Muscle layer of duodenum (tissue), 2 donors: ENCODE measurements around the gene KRT71.

Source experiments
- H3K27ac ChIP-seq: one replicate; pipeline ENCODE4 v1.7.0; 2013; ENCODE audit warnings: mild to moderate bottlenecking, low read length
- H3K27me3 ChIP-seq: one replicate; pipeline ENCODE4 v1.7.0; 2013; ENCODE audit warnings: low read depth, mild to moderate bottlenecking, control low read depth, low read length
- H3K36me3 ChIP-seq, 2 donors: one replicate each; pipeline ENCODE4 v1.7.0; 2013; ENCODE audit warnings: low read length in 2 of 2, control low read depth in 1 of 2, mild to moderate bottlenecking in 1 of 2; ENCODE audit not compliant: insufficient read depth in 2 of 2, control insufficient read depth in 1 of 2
- H3K4me1 ChIP-seq, 2 donors: one replicate each; pipeline ENCODE4 v1.7.0; 2013; ENCODE audit warnings: low read length in 2 of 2, mild to moderate bottlenecking in 2 of 2, control low read depth in 1 of 2, moderate library complexity in 1 of 2; ENCODE audit not compliant: insufficient read depth in 2 of 2, control insufficient read depth in 1 of 2
- H3K4me3 ChIP-seq, 2 donors: one replicate each; pipeline ENCODE4 v1.7.0; 2013; ENCODE audit warnings: low read length in 2 of 2, low read depth in 1 of 2, mild to moderate bottlenecking in 1 of 2
- H3K9me3 ChIP-seq, 2 donors: one replicate each; pipeline ENCODE4 v1.7.0; 2013; ENCODE audit warnings: low read length in 2 of 2, control low read depth in 1 of 2, mild to moderate bottlenecking in 1 of 2; ENCODE audit not compliant: control insufficient read depth in 1 of 2
- donor health status: healthy.

The KRT71 gene

DNA sequence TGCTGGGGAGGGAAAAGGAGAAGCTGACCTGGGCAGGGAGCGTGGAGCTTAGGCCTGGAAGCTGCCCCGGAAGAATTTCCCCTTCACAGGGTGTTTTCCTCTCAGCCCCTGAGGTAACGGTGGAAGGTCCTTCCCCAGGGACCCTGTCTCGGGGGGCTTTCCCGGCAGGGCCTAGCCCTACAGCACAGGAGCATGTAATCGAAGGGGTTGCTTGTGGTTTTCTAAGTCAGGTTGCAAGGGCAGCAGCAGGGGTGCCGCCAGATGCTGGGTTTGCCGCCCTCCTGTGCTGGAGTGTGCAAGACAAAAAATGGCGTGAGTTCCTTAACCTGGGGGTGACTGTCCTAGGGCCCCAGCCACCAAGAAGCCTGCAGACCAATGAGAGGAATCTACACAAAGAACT lies 22.3 kb upstream of the KRT71 start:
- H3K36me3 ChIP-seq: no peaks in the 10 kb centered on the region
- no peak overlapping the region for H3K4me3 ChIP-seq
- no peaks in the 10 kb centered on the region for H3K4me1 ChIP-seq
- H3K9me3 ChIP-seq: no peaks in the 10 kb centered on the region
- H3K27ac ChIP-seq: no peak overlapping the region
- H3K27me3 ChIP-seq: no peaks in the 10 kb centered on the region

DNA sequence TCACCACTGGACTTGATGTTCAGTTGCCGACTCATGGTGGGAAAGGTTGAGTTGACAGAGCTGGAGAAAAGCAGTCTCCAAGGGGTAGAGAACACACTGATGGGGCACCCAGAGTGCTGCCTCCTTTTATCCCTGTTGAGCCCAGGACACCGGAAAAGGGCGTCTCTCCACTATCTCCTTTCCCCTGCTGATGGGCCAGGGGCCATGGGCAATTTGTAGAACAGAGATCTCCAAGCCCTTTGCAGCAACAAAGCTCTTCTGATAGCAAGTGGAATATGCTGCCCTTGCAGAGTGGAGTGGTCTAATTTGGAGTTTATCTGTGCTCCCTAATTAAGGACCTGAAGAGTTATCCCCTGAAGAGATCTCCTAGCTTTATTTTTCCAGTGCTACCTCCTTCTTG lies 20.8 kb upstream of the KRT71 start, which contains the start of gene KRT74:
KRT74 (minus strand) TSS at position 101 of the 400 bp plus-strand sequence; CDS start at position 35, 66 bp downstream.
- Histone ChIP-seq H3K27ac (no peak within 1 kb of the TSS), H3K4me3 (no peak within 1 kb of the TSS), H3K36me3 (no peaks in the 10 kb centered on the region), H3K27me3 (no peaks in the 10 kb centered on the region), H3K9me3 (no peaks in the 10 kb centered on the region), H3K4me1 (no peaks in the 10 kb centered on the region)

- Histone ChIP-seq H3K9me3 (no peaks in the 10 kb centered on the region), H3K27ac (no peak overlapping the region), H3K4me1 (no peaks in the 10 kb centered on the region), H3K27me3 (no peaks in the 10 kb centered on the region), H3K4me3 (no peak overlapping the region), H3K36me3 (no peaks in the 10 kb centered on the region)
Observed at GRCh38 chr12:52573306-52573705, 20.4 kb upstream of the KRT71 start.

GRCh38 chr12:52570511-52570910 lies 17.6 kb upstream of the KRT71 start:
- Histone ChIP-seq H3K36me3 (no peaks in the 10 kb centered on the region), H3K9me3 (no peaks in the 10 kb centered on the region), H3K4me3 (no peak overlapping the region), H3K4me1 (no peaks in the 10 kb centered on the region), H3K27me3 (no peaks in the 10 kb centered on the region), H3K27ac (no peak overlapping the region)

GRCh38 chr12:52568111-52568510 lies 15.2 kb upstream of the KRT71 start:
- H3K27me3 ChIP-seq: no peaks in the 10 kb centered on the region
- H3K4me3 ChIP-seq: no peak overlapping the region

GRCh38 chr12:52566847-52567291 lies 13.9 kb upstream of the KRT71 start:
- H3K4me3 ChIP-seq: no peak overlapping the region

More at GRCh38 chr12:52568111-52568510, 15.2 kb upstream of the KRT71 start:
- Histone ChIP-seq H3K36me3 (no peaks in the 10 kb centered on the region), H3K27ac (no peak overlapping the region), H3K9me3 (no peaks in the 10 kb centered on the region), H3K4me1 (no peaks in the 10 kb centered on the region)

DNA sequence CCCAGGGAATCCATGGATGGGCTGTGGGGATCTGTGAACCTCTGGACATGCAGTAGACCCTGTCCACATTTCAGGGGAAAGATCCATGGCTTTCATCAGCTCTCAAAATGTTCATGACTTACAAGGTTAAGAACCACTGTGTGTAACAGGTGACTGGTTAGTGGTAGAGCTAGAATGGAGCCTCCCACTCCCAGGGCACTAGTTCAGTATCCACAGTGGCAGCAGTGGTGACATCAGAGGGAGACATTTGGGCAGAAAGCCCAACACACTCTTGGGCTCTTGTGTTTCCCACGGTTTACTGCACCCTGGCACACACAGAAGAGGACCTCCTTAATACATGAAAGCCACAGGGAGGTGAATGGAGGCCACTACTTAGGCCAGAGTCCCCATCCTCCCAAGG lies 11.6 kb upstream of the KRT71 start:
- H3K9me3 ChIP-seq: no peaks in the 10 kb centered on the region
- no peaks in the 10 kb centered on the region for H3K27me3 ChIP-seq
- H3K36me3 ChIP-seq: no peaks in the 10 kb centered on the region
- no peaks in the 10 kb centered on the region for H3K4me1 ChIP-seq
- no peak overlapping the region for H3K27ac ChIP-seq
- no peak overlapping the region for H3K4me3 ChIP-seq

More at GRCh38 chr12:52566847-52567291, 13.9 kb upstream of the KRT71 start:
- no peaks in the 10 kb centered on the region for H3K9me3 ChIP-seq
- H3K27me3 ChIP-seq: no peaks in the 10 kb centered on the region
- H3K36me3 ChIP-seq: no peaks in the 10 kb centered on the region
- H3K4me1 ChIP-seq: no peaks in the 10 kb centered on the region
- no peak overlapping the region for H3K27ac ChIP-seq

DNA sequence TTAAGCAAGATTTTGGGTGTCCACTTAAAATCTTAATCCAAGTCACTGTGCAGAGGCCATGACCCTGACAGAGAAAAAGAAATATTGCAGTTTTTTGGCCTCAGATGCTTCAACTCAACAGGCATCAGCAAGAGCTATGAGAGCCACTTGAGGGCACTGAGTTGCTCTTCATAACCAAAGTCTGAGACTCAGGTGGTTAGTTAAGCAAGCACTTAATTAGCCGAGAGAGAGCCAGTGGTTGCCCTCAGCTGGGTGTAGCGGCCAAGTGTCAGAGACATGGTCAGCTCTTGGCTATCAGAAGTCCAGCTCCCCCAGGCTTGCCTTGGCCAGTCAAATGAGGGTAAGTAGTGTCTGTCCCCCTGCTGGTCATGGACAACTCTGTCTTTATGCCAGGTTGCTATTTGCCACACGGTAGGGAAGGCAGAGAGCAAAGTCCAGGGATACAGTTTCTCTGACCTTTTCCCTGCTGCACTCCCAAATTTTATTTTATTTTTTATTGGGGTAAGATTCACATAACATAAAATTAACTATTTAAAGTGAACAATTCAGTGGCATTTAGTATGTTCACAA lies 9.0 kb upstream of the KRT71 start:
- no peaks in the 10 kb centered on the region for H3K4me1 ChIP-seq
- no peak overlapping the region for H3K27ac ChIP-seq
- no peak overlapping the region for H3K4me3 ChIP-seq
- H3K27me3 ChIP-seq: no peaks in the 10 kb centered on the region
- no peaks in the 10 kb centered on the region for H3K36me3 ChIP-seq
- no peaks in the 10 kb centered on the region for H3K9me3 ChIP-seq

- Histone ChIP-seq H3K27ac (no peak overlapping the region), H3K27me3 (no peaks in the 10 kb centered on the region), H3K9me3 (no peaks in the 10 kb centered on the region), H3K36me3 (no peaks in the 10 kb centered on the region), H3K4me3 (no peak overlapping the region), H3K4me1 (no peaks in the 10 kb centered on the region)
Observed at GRCh38 chr12:52559979-52560378, 7.0 kb upstream of the KRT71 start.

DNA sequence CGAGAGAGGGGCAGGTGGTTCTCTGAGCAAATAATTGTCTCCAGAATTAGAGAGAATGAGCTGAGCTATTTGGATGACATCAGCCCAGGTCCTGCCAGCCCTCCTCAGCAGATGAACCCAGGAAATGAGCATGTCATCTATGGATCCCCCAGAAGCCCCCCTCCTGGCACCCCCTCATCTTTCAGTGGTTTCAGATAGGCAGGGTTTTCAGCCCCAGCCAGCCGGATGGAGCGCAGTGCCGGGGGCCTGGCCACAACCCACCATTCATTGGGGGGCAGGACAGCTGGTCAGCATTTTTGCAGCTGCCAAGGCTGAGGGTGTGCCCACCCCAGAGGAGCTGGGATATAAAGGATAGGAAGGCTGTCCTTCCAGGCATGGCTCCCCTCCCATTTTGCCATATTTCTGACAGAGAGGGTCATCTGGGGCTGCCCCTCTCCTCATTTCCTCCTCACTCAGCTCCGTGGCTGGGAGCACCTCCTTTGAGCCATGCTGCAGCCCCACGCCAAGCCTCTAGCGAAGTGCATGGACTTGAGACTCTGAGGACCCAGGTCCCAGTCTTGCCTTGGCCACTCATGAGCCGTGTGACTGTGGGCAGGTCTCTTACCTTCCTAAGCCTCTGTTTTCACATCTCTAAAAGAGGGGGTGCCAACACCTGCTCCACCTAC lies 6.0 kb upstream of the KRT71 start:
- Histone ChIP-seq H3K36me3 (no peaks in the 10 kb centered on the region), H3K9me3 (no peaks in the 10 kb centered on the region), H3K4me1 (no peaks in the 10 kb centered on the region), H3K4me3 (no peak overlapping the region), H3K27me3 (no peaks in the 10 kb centered on the region), H3K27ac (no peak overlapping the region)

GRCh38 chr12:52557476-52557875 lies 4.5 kb upstream of the KRT71 start:
- Histone ChIP-seq H3K4me3 (no peak overlapping the region), H3K36me3 (no peaks in the 10 kb centered on the region), H3K27ac (no peak overlapping the region), H3K27me3 (no peaks in the 10 kb centered on the region), H3K9me3 (no peaks in the 10 kb centered on the region), H3K4me1 (no peaks in the 10 kb centered on the region)

GRCh38 chr12:52555577-52555976 lies 2.6 kb upstream of the KRT71 start:
- no peak overlapping the region for H3K27ac ChIP-seq
- no peaks in the 10 kb centered on the region for H3K9me3 ChIP-seq
- H3K27me3 ChIP-seq: no peaks in the 10 kb centered on the region
- no peak overlapping the region for H3K4me3 ChIP-seq
- no peaks in the 10 kb centered on the region for H3K4me1 ChIP-seq
- H3K36me3 ChIP-seq: no peaks in the 10 kb centered on the region
